HepG2 (cell line): ENCODE results near the gene CPT1C.

ENCODE experiments used
- CREB1 ChIP-seq, 2 experiments: fragments of 450-650 bp in 1 of 2; IDR thresholded peaks; 2 replicates each; pipeline ENCODE4 v1.6.1; 2016 to 2017; ENCODE audit warnings: control low read depth in 1 of 2, mild to moderate bottlenecking in 1 of 2, missing compliant biosample characterization in 1 of 2, missing genetic modification characterization in 1 of 2
- NFYB ChIP-seq: sonication (generic); formaldehyde crosslinking; IDR thresholded peaks from 2 replicates; pipeline ENCODE4 v1.4.0; 2020; ENCODE audit warnings: missing genetic modification reagents
- PHB2 ChIP-seq: fragments of 450-650 bp; IDR thresholded peaks from 2 replicates; pipeline ENCODE4 v1.6.1; 2018; ENCODE audit not compliant: partially characterized antibody
- SIN3A ChIP-seq: IDR thresholded peaks from 2 replicates; pipeline ENCODE4 v1.6.1; 2011; ENCODE audit warnings: low read depth, mild to moderate bottlenecking, control low read depth, low read length, borderline replicate concordance
- YY1 ChIP-seq: IDR thresholded peaks from 2 replicates; pipeline ENCODE4 v1.6.1; 2011; ENCODE audit warnings: low read length, low read depth, moderate library complexity, mild to moderate bottlenecking; ENCODE audit not compliant: insufficient read depth, insufficient replicate concordance
- TF ChIP-seq, protein P1 (sequence below): IDR thresholded peaks from 2 replicates; pipeline ENCODE4 v1.6.1; 2016; ENCODE audit warnings: low read depth, control low read depth

GRCh38 chr19:49658139-49658517 is 32.8 kb upstream of the CPT1C start:
- TF ChIP-seq NFYB (CRISPR knock-in tag) (no peak), PHB2 (no peak), SIN3A (no peak), YY1 (no peak), CREB1 (IDR thresholded peaks at IDR 0.05) (no peak), CREB1 (CRISPR knock-in tag; IDR thresholded peaks at IDR 0.05) (no peak)
- TF ChIP-seq, protein P1, sequence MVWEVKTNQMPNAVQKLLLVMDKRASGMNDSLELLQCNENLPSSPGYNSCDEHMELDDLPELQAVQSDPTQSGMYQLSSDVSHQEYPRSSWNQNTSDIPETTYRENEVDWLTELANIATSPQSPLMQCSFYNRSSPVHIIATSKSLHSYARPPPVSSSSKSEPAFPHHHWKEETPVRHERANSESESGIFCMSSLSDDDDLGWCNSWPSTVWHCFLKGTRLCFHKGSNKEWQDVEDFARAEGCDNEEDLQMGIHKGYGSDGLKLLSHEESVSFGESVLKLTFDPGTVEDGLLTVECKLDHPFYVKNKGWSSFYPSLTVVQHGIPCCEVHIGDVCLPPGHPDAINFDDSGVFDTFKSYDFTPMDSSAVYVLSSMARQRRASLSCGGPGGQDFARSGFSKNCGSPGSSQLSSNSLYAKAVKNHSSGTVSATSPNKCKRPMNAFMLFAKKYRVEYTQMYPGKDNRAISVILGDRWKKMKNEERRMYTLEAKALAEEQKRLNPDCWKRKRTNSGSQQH (CRISPR knock-in tag): no peak
